GM19035 (cell line): ENCODE data around the gene DHX15.
A peak's percentile ranks its signal among the peaks of the same experiment; 100 is the strongest.

ENCODE experiments used
- ATAC-seq: cut with Tn5 transposase; IDR thresholded peaks from one replicate; pipeline ENCODE4 v1.9.1; 2021; ENCODE audit not compliant: unreplicated experiment

DHX15 gene

GRCh38 chr4:24495388-24495787 lies 89.0 kb downstream of the DHX15 start:
- ATAC-seq: no peak

DNA sequence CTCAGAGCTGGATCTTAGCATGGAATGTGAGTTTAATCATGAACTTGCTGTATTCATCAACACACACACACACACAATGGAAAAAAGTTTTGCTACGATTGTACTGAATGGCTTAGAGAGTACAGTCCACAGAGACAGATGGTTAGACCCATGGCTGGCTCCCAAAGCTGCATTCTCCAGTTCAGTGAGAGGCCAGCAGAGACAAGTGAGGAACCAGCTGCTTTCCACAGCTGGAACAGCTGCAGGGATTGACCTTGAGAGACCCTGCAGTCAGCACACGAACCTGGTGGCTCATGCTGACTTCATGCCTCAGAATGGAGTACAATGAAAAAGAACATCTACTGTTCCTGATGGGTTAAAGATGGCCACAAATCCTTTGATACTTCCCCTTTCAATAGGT lies 94.5 kb downstream of the DHX15 start:
- ATAC-seq: no peak

DNA sequence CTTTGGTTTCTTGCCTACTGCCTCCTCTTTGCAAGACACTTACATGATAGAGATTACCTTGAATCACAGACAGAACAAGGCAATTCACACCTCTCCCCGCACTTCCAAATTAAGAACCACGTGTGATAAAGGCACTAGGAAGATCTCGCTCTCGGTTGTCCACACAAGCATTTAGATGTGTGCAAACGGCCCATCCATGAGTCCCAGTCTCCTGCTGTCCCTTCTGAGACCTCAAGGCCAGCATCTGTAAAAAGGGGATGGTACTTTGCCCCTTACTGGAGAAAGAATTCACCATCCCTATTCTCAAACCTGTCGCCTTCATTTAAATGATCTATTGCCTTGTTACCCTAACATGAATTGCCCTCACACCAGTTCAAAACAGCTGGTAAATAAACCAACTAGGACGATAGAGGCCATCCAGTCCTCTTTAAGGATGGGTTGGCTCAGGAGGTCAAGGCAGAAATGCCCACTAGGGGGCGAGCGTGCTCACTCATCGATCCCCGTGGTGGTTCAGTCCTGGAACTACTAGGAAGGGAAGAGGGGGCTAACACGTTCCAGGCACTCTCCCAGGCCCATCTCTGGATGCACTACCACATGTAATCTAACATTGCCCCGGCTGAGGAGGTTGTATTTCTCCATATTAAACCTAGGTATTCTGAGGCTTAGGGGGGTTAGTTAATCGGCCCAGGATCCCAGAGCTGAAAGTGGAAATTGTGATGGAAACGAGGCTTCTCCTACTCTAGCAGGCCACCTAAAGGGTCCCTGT lies 95.8 kb downstream of the DHX15 start:
- peak; percentile 84 for ATAC-seq

DNA sequence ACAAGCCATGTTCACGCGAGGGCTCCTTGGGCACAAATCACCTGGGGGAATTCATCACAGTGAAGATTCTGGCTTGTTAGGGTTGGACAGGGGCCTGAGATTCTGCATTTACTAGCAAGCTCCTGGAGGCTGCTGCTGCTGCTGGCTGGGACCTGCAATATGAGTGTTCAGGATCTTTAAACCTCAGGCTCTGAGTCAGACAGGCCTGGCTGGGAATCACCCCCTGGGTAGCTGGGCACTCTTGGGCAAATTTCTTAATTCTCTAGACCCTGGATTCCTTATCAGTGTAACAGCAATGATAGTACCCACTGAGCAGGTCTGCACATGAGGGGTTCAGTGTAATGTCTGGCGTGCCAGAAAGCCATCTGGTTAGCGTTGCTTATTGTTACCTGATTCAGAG lies 101.5 kb downstream of the DHX15 start:
- no peak for ATAC-seq

DNA sequence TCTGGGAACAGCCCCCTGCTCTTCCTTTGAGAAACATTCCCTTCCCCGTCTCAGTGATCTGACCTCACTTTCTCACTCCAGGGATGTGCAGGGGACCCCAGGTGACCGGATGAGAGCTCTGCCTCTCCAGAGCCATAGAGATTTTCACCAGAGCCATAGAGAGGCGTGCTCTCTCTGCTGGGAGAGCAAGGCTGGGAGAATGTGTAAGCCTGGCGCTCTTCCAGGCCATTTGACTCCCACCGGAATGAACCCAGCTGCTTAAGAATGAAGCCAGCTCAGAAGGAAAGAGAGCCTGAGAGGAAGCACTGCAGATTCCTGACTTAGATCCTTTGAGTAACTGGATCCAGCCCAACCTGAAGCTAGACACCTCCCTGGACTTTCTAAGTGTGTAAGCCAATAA lies 106.4 kb downstream of the DHX15 start:
- ATAC-seq: no peak
